Breast epithelium (tissue), 3 donors: ENCODE results near the gene ZNF451.

Source experiments
- POLR2AphosphoS5 ChIP-seq, 3 donors: sonication (generic); formaldehyde crosslinking; IDR thresholded peaks; one replicate each; pipeline ENCODE4 v1.6.1; 2017; ENCODE audit warnings: antibody characterized with exemption in 3 of 3
- TF ChIP-seq, protein P1 (sequence below), 3 donors: fragments of 450-650 bp; IDR thresholded peaks; one replicate each; pipeline ENCODE4 v1.5.1; 2016 to 2017; ENCODE audit warnings: antibody characterized with exemption in 3 of 3, mild to moderate bottlenecking in 3 of 3, moderate library complexity in 3 of 3

DNA sequence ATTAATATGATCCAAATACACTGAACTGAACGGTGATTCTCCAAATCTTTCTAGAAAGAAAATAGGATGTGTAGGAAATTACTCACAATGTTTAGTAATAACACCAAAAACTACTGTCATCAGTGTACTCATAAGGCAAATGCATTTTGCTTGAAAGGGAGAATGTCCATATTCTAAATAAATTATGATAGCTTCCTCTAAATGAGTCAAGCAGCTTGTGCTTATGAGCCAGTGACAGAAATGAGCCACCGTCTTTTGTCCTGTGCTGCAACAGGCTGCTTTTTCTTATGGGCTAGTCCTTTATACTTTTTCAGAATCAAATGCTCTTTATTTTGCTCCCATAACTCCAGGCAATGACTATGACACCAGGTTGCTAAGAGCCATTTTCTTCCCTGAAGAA, 4.5 kb upstream of the ZNF451 start:
- TF ChIP-seq, protein P1, sequence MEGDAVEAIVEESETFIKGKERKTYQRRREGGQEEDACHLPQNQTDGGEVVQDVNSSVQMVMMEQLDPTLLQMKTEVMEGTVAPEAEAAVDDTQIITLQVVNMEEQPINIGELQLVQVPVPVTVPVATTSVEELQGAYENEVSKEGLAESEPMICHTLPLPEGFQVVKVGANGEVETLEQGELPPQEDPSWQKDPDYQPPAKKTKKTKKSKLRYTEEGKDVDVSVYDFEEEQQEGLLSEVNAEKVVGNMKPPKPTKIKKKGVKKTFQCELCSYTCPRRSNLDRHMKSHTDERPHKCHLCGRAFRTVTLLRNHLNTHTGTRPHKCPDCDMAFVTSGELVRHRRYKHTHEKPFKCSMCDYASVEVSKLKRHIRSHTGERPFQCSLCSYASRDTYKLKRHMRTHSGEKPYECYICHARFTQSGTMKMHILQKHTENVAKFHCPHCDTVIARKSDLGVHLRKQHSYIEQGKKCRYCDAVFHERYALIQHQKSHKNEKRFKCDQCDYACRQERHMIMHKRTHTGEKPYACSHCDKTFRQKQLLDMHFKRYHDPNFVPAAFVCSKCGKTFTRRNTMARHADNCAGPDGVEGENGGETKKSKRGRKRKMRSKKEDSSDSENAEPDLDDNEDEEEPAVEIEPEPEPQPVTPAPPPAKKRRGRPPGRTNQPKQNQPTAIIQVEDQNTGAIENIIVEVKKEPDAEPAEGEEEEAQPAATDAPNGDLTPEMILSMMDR (IDR thresholded peaks at IDR 0.05): no peak
- no peak for TF ChIP-seq POLR2AphosphoS5 (IDR thresholded peaks at IDR 0.05)
